ENCODE measurements around the gene FAM110D. TPM values are rescaled to one million over a fixed set of nuclear protein-coding genes. Genes with fewer than 3 reads are reported as not detected.

Gene FAM110D
- total and polyA plus RNA-seq, 8 donors, result 1.0 to 5.1 (median 1.7) TPM

DNA sequence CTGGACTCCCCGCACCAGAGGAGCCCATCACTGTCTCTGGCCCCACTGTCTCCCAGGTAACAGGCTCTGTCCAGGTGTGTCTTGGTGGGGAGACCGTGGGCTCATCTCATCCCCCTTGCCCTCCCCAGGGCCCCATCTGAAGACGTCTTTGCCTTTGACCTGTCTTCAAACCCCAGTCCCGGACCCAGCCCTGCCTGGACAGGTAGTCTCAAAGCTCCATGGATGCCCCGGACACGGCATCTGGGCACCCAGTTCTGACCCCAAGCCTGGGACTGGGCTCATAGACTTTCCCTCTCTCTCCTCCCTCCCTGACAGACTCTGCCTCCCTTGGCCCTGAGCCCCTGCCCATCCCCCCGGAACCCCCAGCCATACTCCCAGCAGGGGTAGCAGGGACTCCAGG is 25.2 kb downstream of the FAM110D start:
- ATAC-seq (no peak), DNase-seq (no peak)
- no peaks in the 10 kb centered on the region for H3K4me1 ChIP-seq
- H3K4me3 ChIP-seq, result no peak overlapping the region
- H3K27me3 ChIP-seq, result no peaks in the 10 kb centered on the region
- H3K27ac ChIP-seq, result no peak overlapping the region
- no peaks in the 10 kb centered on the region for H3K9me3 ChIP-seq
- TF ChIP-seq, protein P1, sequence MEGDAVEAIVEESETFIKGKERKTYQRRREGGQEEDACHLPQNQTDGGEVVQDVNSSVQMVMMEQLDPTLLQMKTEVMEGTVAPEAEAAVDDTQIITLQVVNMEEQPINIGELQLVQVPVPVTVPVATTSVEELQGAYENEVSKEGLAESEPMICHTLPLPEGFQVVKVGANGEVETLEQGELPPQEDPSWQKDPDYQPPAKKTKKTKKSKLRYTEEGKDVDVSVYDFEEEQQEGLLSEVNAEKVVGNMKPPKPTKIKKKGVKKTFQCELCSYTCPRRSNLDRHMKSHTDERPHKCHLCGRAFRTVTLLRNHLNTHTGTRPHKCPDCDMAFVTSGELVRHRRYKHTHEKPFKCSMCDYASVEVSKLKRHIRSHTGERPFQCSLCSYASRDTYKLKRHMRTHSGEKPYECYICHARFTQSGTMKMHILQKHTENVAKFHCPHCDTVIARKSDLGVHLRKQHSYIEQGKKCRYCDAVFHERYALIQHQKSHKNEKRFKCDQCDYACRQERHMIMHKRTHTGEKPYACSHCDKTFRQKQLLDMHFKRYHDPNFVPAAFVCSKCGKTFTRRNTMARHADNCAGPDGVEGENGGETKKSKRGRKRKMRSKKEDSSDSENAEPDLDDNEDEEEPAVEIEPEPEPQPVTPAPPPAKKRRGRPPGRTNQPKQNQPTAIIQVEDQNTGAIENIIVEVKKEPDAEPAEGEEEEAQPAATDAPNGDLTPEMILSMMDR (IDR thresholded peaks at IDR 0.05), result no peak
- peaks cover 0 to 30% of the 10 kb centered on the region in 2 donors for H3K36me3 ChIP-seq
- intact Hi-C loops (cut with DNase I), result no loop called here

DNA sequence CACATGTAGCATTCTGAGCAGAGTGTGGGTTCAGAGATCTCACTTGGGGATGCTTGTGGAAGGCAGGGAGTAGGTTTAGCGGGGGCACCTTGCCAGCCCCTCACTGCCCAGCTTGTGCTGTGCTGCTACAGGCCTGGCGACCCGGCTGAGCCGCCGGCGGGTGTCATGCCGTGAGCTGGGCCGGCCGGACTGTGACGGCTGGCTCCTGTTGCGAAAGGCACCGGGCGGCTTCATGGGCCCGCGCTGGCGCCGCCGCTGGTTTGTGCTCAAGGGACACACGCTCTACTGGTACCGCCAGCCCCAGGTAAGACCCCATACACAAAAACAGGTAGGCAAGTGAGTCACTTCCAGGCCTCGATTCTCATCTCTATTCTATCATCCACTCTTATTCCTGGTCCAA is 26.0 kb downstream of the FAM110D start:
- TF ChIP-seq, protein P1 (IDR thresholded peaks at IDR 0.05), result no peak
- peaks cover 0 to 32% of the 10 kb centered on the region in 2 donors for H3K36me3 ChIP-seq
- ATAC-seq (no peak), DNase-seq (no peak)
- no peak overlapping the region for H3K27ac ChIP-seq
- no peaks in the 10 kb centered on the region for H3K9me3 ChIP-seq
- no peak overlapping the region for H3K4me3 ChIP-seq
- H3K4me1 ChIP-seq, result no peaks in the 10 kb centered on the region
- no peaks in the 10 kb centered on the region for H3K27me3 ChIP-seq
- intact Hi-C loops (cut with DNase I), result no loop called here

DNA sequence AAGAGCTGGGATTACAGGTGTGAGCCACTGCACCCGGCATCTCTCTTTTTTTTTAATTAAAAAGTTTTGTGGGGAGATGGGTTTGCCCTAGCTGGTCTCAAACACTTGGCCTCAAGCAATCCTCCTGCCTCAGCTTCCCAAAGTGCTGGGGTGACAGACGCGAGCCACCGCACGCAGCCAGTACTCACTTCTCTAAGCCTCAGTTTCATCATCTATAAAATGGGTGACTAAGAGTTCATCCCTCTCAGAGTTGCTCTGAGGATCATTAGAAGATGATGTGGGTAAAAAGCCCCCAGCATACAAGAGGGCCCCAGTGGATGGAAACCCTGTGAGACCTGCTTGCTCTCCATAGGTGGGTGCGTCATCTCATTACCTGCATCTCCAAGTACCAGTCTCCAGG is 29.0 kb downstream of the FAM110D start:
- H3K36me3 ChIP-seq, result peaks cover 0 to 19% of the 10 kb centered on the region in 2 donors
- DNase-seq (no peak), ATAC-seq (no peak)
- H3K9me3 ChIP-seq, result no peaks in the 10 kb centered on the region
- H3K4me3 ChIP-seq, result no peak overlapping the region
- H3K4me1 ChIP-seq, result no peaks in the 10 kb centered on the region
- H3K27ac ChIP-seq, result no peak overlapping the region
- no peaks in the 10 kb centered on the region for H3K27me3 ChIP-seq
- intact Hi-C loops (cut with DNase I), result no loop called here
- TF ChIP-seq, protein P1 (IDR thresholded peaks at IDR 0.05), result no peak

DNA sequence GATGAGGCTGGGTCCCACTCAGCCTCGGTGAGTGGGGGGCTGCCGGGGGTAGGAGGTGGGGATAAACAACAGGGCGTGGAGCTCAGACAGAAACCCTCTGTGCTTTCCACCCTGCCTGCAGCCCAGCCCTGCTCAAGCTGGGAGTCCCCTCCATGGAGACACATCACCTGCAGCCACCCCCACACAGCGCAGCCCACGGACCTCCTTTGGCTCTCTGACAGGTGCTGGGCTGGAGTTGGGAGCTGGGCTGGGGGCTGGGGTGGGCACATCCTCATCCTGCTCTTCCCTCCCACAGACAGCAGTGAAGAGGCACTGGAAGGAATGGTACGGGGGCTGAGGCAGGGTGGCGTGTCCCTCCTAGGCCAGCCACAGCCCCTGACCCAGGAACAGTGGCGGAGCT is 29.6 kb downstream of the FAM110D start:
- TF ChIP-seq, protein P1 (IDR thresholded peaks at IDR 0.05), result no peak
- DNase-seq, result no peak
- Histone ChIP-seq H3K4me3 (no peak overlapping the region), H3K4me1 (no peaks in the 10 kb centered on the region), H3K27ac (no peak overlapping the region), H3K27me3 (no peaks in the 10 kb centered on the region), H3K9me3 (no peaks in the 10 kb centered on the region), H3K36me3 (peaks cover 0 to 17% of the 10 kb centered on the region in 2 donors)
- ATAC-seq, result no peak
- intact Hi-C loops (cut with DNase I), result no loop called here

DNA sequence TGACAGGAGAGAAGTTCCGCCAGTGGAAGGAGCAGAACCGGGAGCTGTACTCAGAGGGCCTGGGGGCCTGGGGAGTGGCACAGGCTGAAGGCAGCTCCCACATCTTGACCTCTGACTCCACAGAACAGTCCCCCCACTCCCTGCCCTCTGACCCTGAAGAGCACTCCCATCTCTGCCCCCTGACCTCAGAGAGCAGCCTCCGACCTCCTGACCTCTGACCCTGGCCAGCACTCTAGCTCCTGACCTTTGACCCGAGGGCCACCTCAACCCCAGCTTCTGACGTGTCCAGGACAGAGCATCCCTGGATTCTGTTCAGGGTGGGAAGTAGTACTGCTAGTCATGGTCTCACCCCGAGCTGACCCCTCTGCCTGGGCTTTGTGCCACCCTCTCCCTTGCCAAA is 30.5 kb downstream of the FAM110D start:
- no peaks in the 10 kb centered on the region for H3K27me3 ChIP-seq
- H3K27ac ChIP-seq, result no peak overlapping the region
- no peak overlapping the region for H3K4me3 ChIP-seq
- intact Hi-C loops (cut with DNase I), result no loop called here
- DNase-seq (no peak), ATAC-seq (no peak)
- TF ChIP-seq, protein P1 (IDR thresholded peaks at IDR 0.05), result no peak
- H3K9me3 ChIP-seq, result no peaks in the 10 kb centered on the region
- H3K36me3 ChIP-seq, result peaks cover 0 to 16% of the 10 kb centered on the region in 2 donors
- no peaks in the 10 kb centered on the region for H3K4me1 ChIP-seq

Measured in left lung (tissue), 10 donors.